ENCODE results near the gene PRKD1.

PRKD1 gene

GRCh38 chr14:29803045-29803444, 124.6 kb downstream of the PRKD1 start:
- no peaks in the 10 kb centered on the region for H4K20me1 ChIP-seq (ENCODE audit: insufficient read depth, low read length)
- no peak for TF ChIP-seq CTCF (IDR thresholded peaks at IDR 0.05; ENCODE audit: low read depth, low read length)
- TF ChIP-seq EZH2phosphoT487 (IDR thresholded peaks at IDR 0.05; ENCODE audit: low read depth), result no peak
- H3K9ac ChIP-seq (ENCODE audit: low read length), result no peak overlapping the region
- H2AFZ ChIP-seq (ENCODE audit: low read depth, low read length), result no peak overlapping the region
- peaks cover 11% of the 10 kb centered on the region; the same call in 1 of the 2 replicates for H3K27me3 ChIP-seq (ENCODE audit: low read depth, low read length)
- no peaks in the 10 kb centered on the region for H3K79me2 ChIP-seq (ENCODE audit: low read length)
- H3K4me3 ChIP-seq (ENCODE audit: low read length), result no peak overlapping the region
- H3K27ac ChIP-seq (ENCODE audit: low read length), result no peak overlapping the region
- H3K4me2 ChIP-seq (ENCODE audit: low read length), result no peak overlapping the region
- H3K4me1 ChIP-seq (ENCODE audit: low read length), result peaks cover 23% of the 10 kb centered on the region
- H3K9me3 ChIP-seq (ENCODE audit: insufficient read depth, low read length), result no peaks in the 10 kb centered on the region
- H3K36me3 ChIP-seq (replicated peaks; ENCODE audit: low read depth, low read length), result no peaks in the 10 kb centered on the region

GRCh38 chr14:29802211-29802610, 125.4 kb downstream of the PRKD1 start:
- Histone ChIP-seq H3K27ac (ENCODE audit: low read length) (no peak overlapping the region), H3K9ac (ENCODE audit: low read length) (no peak overlapping the region), H3K36me3 (replicated peaks; ENCODE audit: low read depth, low read length) (no peaks in the 10 kb centered on the region), H4K20me1 (ENCODE audit: insufficient read depth, low read length) (no peaks in the 10 kb centered on the region), H3K9me3 (ENCODE audit: insufficient read depth, low read length) (no peaks in the 10 kb centered on the region), H3K27me3 (ENCODE audit: low read depth, low read length) (peaks cover 11% of the 10 kb centered on the region; the same call in 1 of the 2 replicates), H3K4me2 (ENCODE audit: low read length) (no peak overlapping the region), H2AFZ (ENCODE audit: low read depth, low read length) (no peak overlapping the region), H3K4me1 (ENCODE audit: low read length) (peaks cover 23% of the 10 kb centered on the region), H3K79me2 (ENCODE audit: low read length) (no peaks in the 10 kb centered on the region), H3K4me3 (ENCODE audit: low read length) (no peak overlapping the region)
- TF ChIP-seq EZH2phosphoT487 (IDR thresholded peaks at IDR 0.05; ENCODE audit: low read depth) (no peak), CTCF (IDR thresholded peaks at IDR 0.05; ENCODE audit: low read depth, low read length) (no peak)

GRCh38 chr14:29800961-29801360, 126.7 kb downstream of the PRKD1 start:
- Histone ChIP-seq H3K79me2 (ENCODE audit: low read length) (no peaks in the 10 kb centered on the region), H2AFZ (ENCODE audit: low read depth, low read length) (no peak overlapping the region), H3K4me3 (ENCODE audit: low read length) (no peak overlapping the region), H3K27ac (ENCODE audit: low read length) (no peak overlapping the region), H4K20me1 (ENCODE audit: insufficient read depth, low read length) (no peaks in the 10 kb centered on the region), H3K27me3 (ENCODE audit: low read depth, low read length) (peaks cover 11% of the 10 kb centered on the region; the same call in 1 of the 2 replicates), H3K36me3 (replicated peaks; ENCODE audit: low read depth, low read length) (no peaks in the 10 kb centered on the region), H3K9ac (ENCODE audit: low read length) (no peak overlapping the region), H3K4me1 (ENCODE audit: low read length) (peaks cover 23% of the 10 kb centered on the region), H3K9me3 (ENCODE audit: insufficient read depth, low read length) (no peaks in the 10 kb centered on the region), H3K4me2 (ENCODE audit: low read length) (no peak overlapping the region)
- no peak for TF ChIP-seq EZH2phosphoT487 (IDR thresholded peaks at IDR 0.05; ENCODE audit: low read depth)
- TF ChIP-seq CTCF (IDR thresholded peaks at IDR 0.05; ENCODE audit: low read depth, low read length), result no peak

DNA sequence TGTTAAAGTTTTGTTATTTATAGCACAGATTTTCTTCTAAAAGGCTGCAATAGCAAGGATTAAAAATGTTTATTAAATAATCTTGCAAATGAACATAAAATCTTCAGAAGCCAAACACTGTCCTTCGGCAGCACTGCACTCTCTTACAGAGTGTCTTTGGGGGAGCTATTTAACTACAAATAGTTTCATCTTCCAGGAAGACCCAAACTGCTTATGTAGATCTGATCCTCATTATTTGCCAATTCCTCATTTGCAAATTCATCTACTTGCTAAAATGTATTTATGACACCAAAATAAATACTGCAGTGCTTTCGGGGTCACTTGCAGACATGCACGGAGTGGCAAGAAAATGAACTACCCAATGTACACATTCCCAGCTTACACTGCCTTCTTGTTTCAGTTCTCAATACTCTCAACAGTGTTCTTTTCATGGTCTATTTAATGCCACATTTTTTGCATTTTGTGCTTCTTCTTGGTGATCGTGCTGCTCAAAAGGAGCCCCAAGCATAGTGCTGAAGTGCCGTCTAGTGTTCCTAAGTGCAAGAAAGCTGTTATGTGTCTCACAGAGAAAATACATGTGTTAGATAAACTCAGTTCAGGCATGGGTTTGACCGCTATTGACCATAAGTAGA, 128.1 kb downstream of the PRKD1 start:
- Histone ChIP-seq H3K79me2 (ENCODE audit: low read length) (no peaks in the 10 kb centered on the region), H2AFZ (ENCODE audit: low read depth, low read length) (no peak overlapping the region), H3K9ac (ENCODE audit: low read length) (peak overlapping the region; percentile 9; the same call in 1 of the 2 replicates), H3K4me3 (ENCODE audit: low read length) (peak overlapping the region; percentile 68), H4K20me1 (ENCODE audit: insufficient read depth, low read length) (no peaks in the 10 kb centered on the region), H3K4me1 (ENCODE audit: low read length) (peaks cover 19% of the 10 kb centered on the region), H3K4me2 (ENCODE audit: low read length) (peak overlapping the region; percentile 78), H3K36me3 (replicated peaks; ENCODE audit: low read depth, low read length) (no peaks in the 10 kb centered on the region), H3K27me3 (ENCODE audit: low read depth, low read length) (peaks cover 11% of the 10 kb centered on the region; the same call in 1 of the 2 replicates), H3K9me3 (ENCODE audit: insufficient read depth, low read length) (no peaks in the 10 kb centered on the region), H3K27ac (ENCODE audit: low read length) (0 out of 2 replicates have a peak overlapping the region, but pooled peaks have one; percentile 9)
- TF ChIP-seq CTCF (IDR thresholded peaks at IDR 0.05; ENCODE audit: low read depth, low read length), result peak; percentile 62
- TF ChIP-seq EZH2phosphoT487 (IDR thresholded peaks at IDR 0.05; ENCODE audit: low read depth), result no peak
